Mucosa of gallbladder (tissue), 1 donor: ENCODE measurements around the gene MMP2. TPM values are rescaled to one million over a fixed set of nuclear protein-coding genes. Genes with fewer than 3 reads are reported as not detected.

ENCODE experiments used
- DNase-seq: peaks from one replicate; pipeline ENCODE4 v3.0.0-alpha.2; 2020; ENCODE audit warnings: low spot score
- total RNA-seq: library from RNA; stranded (reverse); gene quantifications from one replicate; pipeline ENCODE4 v1.2.1, GENCODE V29; 2021
- donor health status: DM: no; HTN: no; CAD: no.

The MMP2 gene
- total RNA-seq, 1 donor from 2014 or later, result 264 TPM

GRCh38 chr16:55494994-55495421 is 16.0 kb downstream of the MMP2 start:
- DNase-seq, result peak; percentile 70

- DNase-seq, result no peak
Measured at GRCh38 chr16:55495616-55496289, 16.8 kb downstream of the MMP2 start.

- DNase-seq, result no peak
Measured at GRCh38 chr16:55496509-55497145, 17.6 kb downstream of the MMP2 start.

- DNase-seq, result no peak
Measured at GRCh38 chr16:55497558-55497957, 18.6 kb downstream of the MMP2 start.

GRCh38 chr16:55498101-55498500 is 19.1 kb downstream of the MMP2 start:
- DNase-seq, result no peak

GRCh38 chr16:55499281-55499680 is 20.3 kb downstream of the MMP2 start:
- DNase-seq, result no peak

GRCh38 chr16:55499951-55500529 is 21.0 kb downstream of the MMP2 start:
- DNase-seq, result no peak

GRCh38 chr16:55500530-55501011 is 21.6 kb downstream of the MMP2 start:
- peak; percentile 50 for DNase-seq

- DNase-seq, result no peak
Measured at GRCh38 chr16:55501549-55502322, 22.7 kb downstream of the MMP2 start.

GRCh38 chr16:55502801-55503366 is 23.9 kb downstream of the MMP2 start:
- DNase-seq, result peak; percentile 93

GRCh38 chr16:55503726-55504550 is 24.9 kb downstream of the MMP2 start:
- DNase-seq, result no peak

- DNase-seq, result no peak
Measured at GRCh38 chr16:55505333-55506015, 26.5 kb downstream of the MMP2 start.

- DNase-seq, result no peak
Measured at GRCh38 chr16:55506083-55506482, 27.1 kb downstream of the MMP2 start.

- no peak for DNase-seq
Measured at GRCh38 chr16:55506708-55507107, 27.7 kb downstream of the MMP2 start.

GRCh38 chr16:55508271-55508921 is 29.4 kb downstream of the MMP2 start:
- no peak for DNase-seq

- peak; percentile 83 for DNase-seq
Measured at GRCh38 chr16:55508941-55509931, 30.2 kb downstream of the MMP2 start, which contains the start of gene LPCAT2. TSS of gene LPCAT2 (plus strand) at chr16:55509072. CDS start at chr16:55509182, 110 bp downstream.

- DNase-seq, result no peak
Measured at GRCh38 chr16:55510185-55510805, 31.3 kb downstream of the MMP2 start.

GRCh38 chr16:55512941-55513340 is 33.9 kb downstream of the MMP2 start:
- DNase-seq, result no peak
